Measurements from ENCODE around the gene CMBL.

- TF ChIP-seq, protein P1, sequence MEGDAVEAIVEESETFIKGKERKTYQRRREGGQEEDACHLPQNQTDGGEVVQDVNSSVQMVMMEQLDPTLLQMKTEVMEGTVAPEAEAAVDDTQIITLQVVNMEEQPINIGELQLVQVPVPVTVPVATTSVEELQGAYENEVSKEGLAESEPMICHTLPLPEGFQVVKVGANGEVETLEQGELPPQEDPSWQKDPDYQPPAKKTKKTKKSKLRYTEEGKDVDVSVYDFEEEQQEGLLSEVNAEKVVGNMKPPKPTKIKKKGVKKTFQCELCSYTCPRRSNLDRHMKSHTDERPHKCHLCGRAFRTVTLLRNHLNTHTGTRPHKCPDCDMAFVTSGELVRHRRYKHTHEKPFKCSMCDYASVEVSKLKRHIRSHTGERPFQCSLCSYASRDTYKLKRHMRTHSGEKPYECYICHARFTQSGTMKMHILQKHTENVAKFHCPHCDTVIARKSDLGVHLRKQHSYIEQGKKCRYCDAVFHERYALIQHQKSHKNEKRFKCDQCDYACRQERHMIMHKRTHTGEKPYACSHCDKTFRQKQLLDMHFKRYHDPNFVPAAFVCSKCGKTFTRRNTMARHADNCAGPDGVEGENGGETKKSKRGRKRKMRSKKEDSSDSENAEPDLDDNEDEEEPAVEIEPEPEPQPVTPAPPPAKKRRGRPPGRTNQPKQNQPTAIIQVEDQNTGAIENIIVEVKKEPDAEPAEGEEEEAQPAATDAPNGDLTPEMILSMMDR (IDR thresholded peaks at IDR 0.05): no peak
- TF ChIP-seq SIN3A (IDR thresholded peaks at IDR 0.05; ENCODE audit: borderline replicate concordance, insufficient read depth, low read depth, low read length) (0 out of 2 replicates have a peak, but pooled peaks have one; percentile 29), POLR2AphosphoS5 (IDR thresholded peaks at IDR 0.05; ENCODE audit: low read depth, low read length) (0 out of 2 replicates have a peak, but pooled peaks have one; percentile 31), TCF7L2 (IDR thresholded peaks at IDR 0.05; ENCODE audit: low read depth, low read length) (peak; percentile 23; the same call in 1 of the 2 replicates)
Measured at GRCh38 chr5:10333154-10334006, 25.7 kb upstream of the CMBL start.
